ENCODE measurements around the gene CNTLN. TPM values are rescaled to one million over a fixed set of nuclear protein-coding genes. Genes with fewer than 3 reads are reported as not detected.

CNTLN gene
- total and polyA plus RNA-seq, 2 experiments from 2014 or later = 17.7 to 21.8 TPM

GRCh38 chr9:17470036-17470813 is 335.4 kb downstream of the CNTLN start (continued):
- TF ChIP-seq, protein P1, sequence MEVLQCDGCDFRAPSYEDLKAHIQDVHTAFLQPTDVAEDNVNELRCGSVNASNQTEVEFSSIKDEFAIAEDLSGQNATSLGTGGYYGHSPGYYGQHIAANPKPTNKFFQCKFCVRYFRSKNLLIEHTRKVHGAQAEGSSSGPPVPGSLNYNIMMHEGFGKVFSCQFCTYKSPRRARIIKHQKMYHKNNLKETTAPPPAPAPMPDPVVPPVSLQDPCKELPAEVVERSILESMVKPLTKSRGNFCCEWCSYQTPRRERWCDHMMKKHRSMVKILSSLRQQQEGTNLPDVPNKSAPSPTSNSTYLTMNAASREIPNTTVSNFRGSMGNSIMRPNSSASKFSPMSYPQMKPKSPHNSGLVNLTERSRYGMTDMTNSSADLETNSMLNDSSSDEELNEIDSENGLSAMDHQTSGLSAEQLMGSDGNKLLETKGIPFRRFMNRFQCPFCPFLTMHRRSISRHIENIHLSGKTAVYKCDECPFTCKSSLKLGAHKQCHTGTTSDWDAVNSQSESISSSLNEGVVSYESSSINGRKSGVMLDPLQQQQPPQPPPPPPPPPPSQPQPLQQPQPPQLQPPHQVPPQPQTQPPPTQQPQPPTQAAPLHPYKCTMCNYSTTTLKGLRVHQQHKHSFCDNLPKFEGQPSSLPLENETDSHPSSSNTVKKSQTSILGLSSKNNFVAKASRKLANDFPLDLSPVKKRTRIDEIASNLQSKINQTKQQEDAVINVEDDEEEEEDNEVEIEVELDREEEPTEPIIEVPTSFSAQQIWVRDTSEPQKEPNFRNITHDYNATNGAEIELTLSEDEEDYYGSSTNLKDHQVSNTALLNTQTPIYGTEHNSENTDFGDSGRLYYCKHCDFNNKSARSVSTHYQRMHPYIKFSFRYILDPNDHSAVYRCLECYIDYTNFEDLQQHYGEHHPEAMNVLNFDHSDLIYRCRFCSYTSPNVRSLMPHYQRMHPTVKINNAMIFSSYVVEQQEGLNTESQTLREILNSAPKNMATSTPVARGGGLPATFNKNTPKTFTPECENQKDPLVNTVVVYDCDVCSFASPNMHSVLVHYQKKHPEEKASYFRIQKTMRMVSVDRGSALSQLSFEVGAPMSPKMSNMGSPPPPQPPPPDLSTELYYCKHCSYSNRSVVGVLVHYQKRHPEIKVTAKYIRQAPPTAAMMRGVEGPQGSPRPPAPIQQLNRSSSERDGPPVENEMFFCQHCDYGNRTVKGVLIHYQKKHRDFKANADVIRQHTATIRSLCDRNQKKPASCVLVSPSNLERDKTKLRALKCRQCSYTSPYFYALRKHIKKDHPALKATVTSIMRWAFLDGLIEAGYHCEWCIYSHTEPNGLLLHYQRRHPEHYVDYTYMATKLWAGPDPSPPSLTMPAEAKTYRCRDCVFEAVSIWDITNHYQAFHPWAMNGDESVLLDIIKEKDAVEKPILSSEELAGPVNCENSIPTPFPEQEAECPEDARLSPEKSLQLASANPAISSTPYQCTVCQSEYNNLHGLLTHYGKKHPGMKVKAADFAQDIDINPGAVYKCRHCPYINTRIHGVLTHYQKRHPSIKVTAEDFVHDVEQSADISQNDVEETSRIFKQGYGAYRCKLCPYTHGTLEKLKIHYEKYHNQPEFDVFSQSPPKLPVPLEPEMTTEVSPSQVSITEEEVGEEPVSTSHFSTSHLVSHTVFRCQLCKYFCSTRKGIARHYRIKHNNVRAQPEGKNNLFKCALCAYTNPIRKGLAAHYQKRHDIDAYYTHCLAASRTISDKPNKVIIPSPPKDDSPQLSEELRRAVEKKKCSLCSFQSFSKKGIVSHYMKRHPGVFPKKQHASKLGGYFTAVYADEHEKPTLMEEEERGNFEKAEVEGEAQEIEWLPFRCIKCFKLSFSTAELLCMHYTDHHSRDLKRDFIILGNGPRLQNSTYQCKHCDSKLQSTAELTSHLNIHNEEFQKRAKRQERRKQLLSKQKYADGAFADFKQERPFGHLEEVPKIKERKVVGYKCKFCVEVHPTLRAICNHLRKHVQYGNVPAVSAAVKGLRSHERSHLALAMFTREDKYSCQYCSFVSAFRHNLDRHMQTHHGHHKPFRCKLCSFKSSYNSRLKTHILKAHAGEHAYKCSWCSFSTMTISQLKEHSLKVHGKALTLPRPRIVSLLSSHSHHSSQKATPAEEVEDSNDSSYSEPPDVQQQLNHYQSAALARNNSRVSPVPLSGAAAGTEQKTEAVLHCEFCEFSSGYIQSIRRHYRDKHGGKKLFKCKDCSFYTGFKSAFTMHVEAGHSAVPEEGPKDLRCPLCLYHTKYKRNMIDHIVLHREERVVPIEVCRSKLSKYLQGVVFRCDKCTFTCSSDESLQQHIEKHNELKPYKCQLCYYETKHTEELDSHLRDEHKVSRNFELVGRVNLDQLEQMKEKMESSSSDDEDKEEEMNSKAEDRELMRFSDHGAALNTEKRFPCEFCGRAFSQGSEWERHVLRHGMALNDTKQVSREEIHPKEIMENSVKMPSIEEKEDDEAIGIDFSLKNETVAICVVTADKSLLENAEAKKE (CRISPR knock-in tag; IDR thresholded peaks at IDR 0.05) = no peak
- TF ChIP-seq, protein P2, sequence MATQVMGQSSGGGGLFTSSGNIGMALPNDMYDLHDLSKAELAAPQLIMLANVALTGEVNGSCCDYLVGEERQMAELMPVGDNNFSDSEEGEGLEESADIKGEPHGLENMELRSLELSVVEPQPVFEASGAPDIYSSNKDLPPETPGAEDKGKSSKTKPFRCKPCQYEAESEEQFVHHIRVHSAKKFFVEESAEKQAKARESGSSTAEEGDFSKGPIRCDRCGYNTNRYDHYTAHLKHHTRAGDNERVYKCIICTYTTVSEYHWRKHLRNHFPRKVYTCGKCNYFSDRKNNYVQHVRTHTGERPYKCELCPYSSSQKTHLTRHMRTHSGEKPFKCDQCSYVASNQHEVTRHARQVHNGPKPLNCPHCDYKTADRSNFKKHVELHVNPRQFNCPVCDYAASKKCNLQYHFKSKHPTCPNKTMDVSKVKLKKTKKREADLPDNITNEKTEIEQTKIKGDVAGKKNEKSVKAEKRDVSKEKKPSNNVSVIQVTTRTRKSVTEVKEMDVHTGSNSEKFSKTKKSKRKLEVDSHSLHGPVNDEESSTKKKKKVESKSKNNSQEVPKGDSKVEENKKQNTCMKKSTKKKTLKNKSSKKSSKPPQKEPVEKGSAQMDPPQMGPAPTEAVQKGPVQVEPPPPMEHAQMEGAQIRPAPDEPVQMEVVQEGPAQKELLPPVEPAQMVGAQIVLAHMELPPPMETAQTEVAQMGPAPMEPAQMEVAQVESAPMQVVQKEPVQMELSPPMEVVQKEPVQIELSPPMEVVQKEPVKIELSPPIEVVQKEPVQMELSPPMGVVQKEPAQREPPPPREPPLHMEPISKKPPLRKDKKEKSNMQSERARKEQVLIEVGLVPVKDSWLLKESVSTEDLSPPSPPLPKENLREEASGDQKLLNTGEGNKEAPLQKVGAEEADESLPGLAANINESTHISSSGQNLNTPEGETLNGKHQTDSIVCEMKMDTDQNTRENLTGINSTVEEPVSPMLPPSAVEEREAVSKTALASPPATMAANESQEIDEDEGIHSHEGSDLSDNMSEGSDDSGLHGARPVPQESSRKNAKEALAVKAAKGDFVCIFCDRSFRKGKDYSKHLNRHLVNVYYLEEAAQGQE (IDR thresholded peaks at IDR 0.05; ENCODE audit: unreplicated experiment) = no peak
- no peak for TF ChIP-seq JUNB (IDR thresholded peaks at IDR 0.05; ENCODE audit: unreplicated experiment)
- TF ChIP-seq POLR2AphosphoS5 (IDR thresholded peaks at IDR 0.05; ENCODE audit: low read depth) = no peak

- Histone ChIP-seq H3F3A (replicated peaks; ENCODE audit: low read depth) (no peaks in the 10 kb centered on the region), H3K9me2 (ENCODE audit: insufficient read depth) (no peaks in the 10 kb centered on the region), H3K27ac (ENCODE audit: low read depth) (no peak overlapping the region), H3K27me3 (ENCODE audit: insufficient read depth) (no peaks in the 10 kb centered on the region), H3K36me3 (ENCODE audit: insufficient read depth) (no peaks in the 10 kb centered on the region), H3K79me2 (replicated peaks; ENCODE audit: insufficient read depth) (no peaks in the 10 kb centered on the region), H2AFZ (no peak overlapping the region), H4K20me1 (replicated peaks; ENCODE audit: insufficient read depth) (no peaks in the 10 kb centered on the region), H3K4me1 (ENCODE audit: insufficient read depth) (no peaks in the 10 kb centered on the region), H3K4me3 (no peak overlapping the region), H3K4me2 (no peak overlapping the region)
- Mint-ChIP-seq H3K27me3 (ENCODE audit: insufficient read depth, low read depth, poor library complexity) (no peaks in the 10 kb centered on the region), H3K4me1 (no peaks in the 10 kb centered on the region), H3K4me3 (no peak overlapping the region), H3K36me3 (ENCODE audit: low read depth) (no peaks in the 10 kb centered on the region), H3K27ac (no peak overlapping the region), H3K9me3 (no peaks in the 10 kb centered on the region)
- DNase-seq (ENCODE audit: low spot score) = no peak
- ATAC-seq = no peak
- TF ChIP-seq EZH2phosphoT487 (IDR thresholded peaks at IDR 0.05; ENCODE audit: unreplicated experiment) = no peak
- no peak for TF ChIP-seq JUNB (IDR thresholded peaks at IDR 0.05; ENCODE audit: unreplicated experiment)
- TF ChIP-seq ZNF331 (CRISPR knock-in tag; IDR thresholded peaks at IDR 0.05; ENCODE audit: low read depth) = no peak
- no peak for TF ChIP-seq ZNF114 (CRISPR knock-in tag; IDR thresholded peaks at IDR 0.05)
- no peak for TF ChIP-seq STAT1 (IDR thresholded peaks at IDR 0.05; ENCODE audit: unreplicated experiment)
- no peak for TF ChIP-seq EZH2 (IDR thresholded peaks at IDR 0.05; ENCODE audit: low read depth, unreplicated experiment)
- no peak for TF ChIP-seq ETS1 (IDR thresholded peaks at IDR 0.05)
- TF ChIP-seq CREB1 (CRISPR knock-in tag; IDR thresholded peaks at IDR 0.05; ENCODE audit: low read depth) = no peak
Measured at GRCh38 chr9:17472126-17472525, 337.3 kb downstream of the CNTLN start.
